ENCODE measurements around the gene FRMD6. TPM values are rescaled to one million over a fixed set of nuclear protein-coding genes. Genes with fewer than 3 reads are reported as not detected.
A peak's percentile ranks its signal among the peaks of the same experiment; 100 is the strongest.

The FRMD6 gene
- total and polyA plus RNA-seq, 2 experiments from 2014 or later, result 5.4 to 18.7 TPM

- no peak for TF ChIP-seq CTCF (conservative IDR thresholded peaks at IDR 0.05; ENCODE audit: low read depth in 2 of 2)
- TF ChIP-seq POLR2AphosphoS5 (IDR thresholded peaks at IDR 0.05; ENCODE audit: low read depth), result no peak
Measured at GRCh38 chr14:51636109-51636508, 15.6 kb upstream of the FRMD6 start (continued).

GRCh38 chr14:51638071-51638944 lies 13.4 kb upstream of the FRMD6 start:
- Histone ChIP-seq H3K9me2 (ENCODE audit: insufficient read depth) (no peaks in the 10 kb centered on the region), H3K4me2 (no peak overlapping the region), H3F3A (replicated peaks; ENCODE audit: low read depth) (no peaks in the 10 kb centered on the region), H3K36me3 (ENCODE audit: insufficient read depth) (no peaks in the 10 kb centered on the region), H4K20me1 (replicated peaks; ENCODE audit: insufficient read depth) (no peaks in the 10 kb centered on the region), H3K4me3 (no peak overlapping the region), H2AFZ (no peak overlapping the region), H3K4me1 (ENCODE audit: insufficient read depth) (peaks cover 5% of the 10 kb centered on the region; the same call in 1 of the 2 replicates), H3K27ac (ENCODE audit: low read depth) (no peak overlapping the region; the same call in 1 of the 2 replicates), H3K27me3 (ENCODE audit: insufficient read depth) (no peaks in the 10 kb centered on the region), H3K79me2 (replicated peaks; ENCODE audit: insufficient read depth) (no peaks in the 10 kb centered on the region)
- Mint-ChIP-seq H3K4me1 (peaks cover 6% of the 10 kb centered on the region; the same call in 2 of the 3 replicates), H3K9me3 (no peaks in the 10 kb centered on the region), H3K27me3 (ENCODE audit: insufficient read depth, low read depth, poor library complexity) (no peaks in the 10 kb centered on the region), H3K36me3 (ENCODE audit: low read depth) (no peaks in the 10 kb centered on the region), H3K4me3 (no peak overlapping the region; the same call in 2 of the 3 replicates), H3K27ac (peak overlapping the region; percentile 59; the same call in 1 of the 2 replicates)
- DNase-seq (ENCODE audit: low spot score) (peak; percentile 83), ATAC-seq (peak; percentile 99)
- TF ChIP-seq ZNF462 (CRISPR knock-in tag; IDR thresholded peaks at IDR 0.05) (0 out of 2 replicates have a peak, but pooled peaks have one; percentile 46), CREB1 (CRISPR knock-in tag; IDR thresholded peaks at IDR 0.05; ENCODE audit: low read depth) (no peak), ZNF114 (CRISPR knock-in tag; IDR thresholded peaks at IDR 0.05) (0 out of 2 replicates have a peak, but pooled peaks have one; percentile 42)
